ENCODE measurements around the gene UIMC1.

DNA sequence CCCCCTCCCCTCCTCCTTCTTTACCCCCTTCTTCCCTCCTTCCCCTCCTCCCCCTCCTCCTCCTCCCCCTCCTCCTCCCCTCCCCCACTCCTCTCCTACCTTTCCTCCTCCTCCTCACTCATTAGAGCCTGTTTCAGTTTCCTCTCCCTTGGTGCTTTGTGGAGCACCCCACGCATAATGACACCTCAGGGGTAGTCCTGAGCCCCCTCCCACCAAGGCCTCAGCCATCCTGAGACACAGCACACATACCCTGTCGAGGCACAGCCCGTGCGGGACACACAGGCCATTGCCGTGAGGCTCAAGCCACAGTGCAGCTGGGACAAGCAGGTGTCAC is 142.8 kb downstream of the UIMC1 start:
- TF ChIP-seq ZBTB48 (tag by site-specific recombination; IDR thresholded peaks at IDR 0.05) (no peak), GLI2 (tag by site-specific recombination; IDR thresholded peaks at IDR 0.05; ENCODE audit: borderline replicate concordance, low read depth) (no peak), TCF7L2 (IDR thresholded peaks at IDR 0.05; ENCODE audit: borderline replicate concordance, low read depth, low read length) (no peak)
- TF ChIP-seq, protein P1, sequence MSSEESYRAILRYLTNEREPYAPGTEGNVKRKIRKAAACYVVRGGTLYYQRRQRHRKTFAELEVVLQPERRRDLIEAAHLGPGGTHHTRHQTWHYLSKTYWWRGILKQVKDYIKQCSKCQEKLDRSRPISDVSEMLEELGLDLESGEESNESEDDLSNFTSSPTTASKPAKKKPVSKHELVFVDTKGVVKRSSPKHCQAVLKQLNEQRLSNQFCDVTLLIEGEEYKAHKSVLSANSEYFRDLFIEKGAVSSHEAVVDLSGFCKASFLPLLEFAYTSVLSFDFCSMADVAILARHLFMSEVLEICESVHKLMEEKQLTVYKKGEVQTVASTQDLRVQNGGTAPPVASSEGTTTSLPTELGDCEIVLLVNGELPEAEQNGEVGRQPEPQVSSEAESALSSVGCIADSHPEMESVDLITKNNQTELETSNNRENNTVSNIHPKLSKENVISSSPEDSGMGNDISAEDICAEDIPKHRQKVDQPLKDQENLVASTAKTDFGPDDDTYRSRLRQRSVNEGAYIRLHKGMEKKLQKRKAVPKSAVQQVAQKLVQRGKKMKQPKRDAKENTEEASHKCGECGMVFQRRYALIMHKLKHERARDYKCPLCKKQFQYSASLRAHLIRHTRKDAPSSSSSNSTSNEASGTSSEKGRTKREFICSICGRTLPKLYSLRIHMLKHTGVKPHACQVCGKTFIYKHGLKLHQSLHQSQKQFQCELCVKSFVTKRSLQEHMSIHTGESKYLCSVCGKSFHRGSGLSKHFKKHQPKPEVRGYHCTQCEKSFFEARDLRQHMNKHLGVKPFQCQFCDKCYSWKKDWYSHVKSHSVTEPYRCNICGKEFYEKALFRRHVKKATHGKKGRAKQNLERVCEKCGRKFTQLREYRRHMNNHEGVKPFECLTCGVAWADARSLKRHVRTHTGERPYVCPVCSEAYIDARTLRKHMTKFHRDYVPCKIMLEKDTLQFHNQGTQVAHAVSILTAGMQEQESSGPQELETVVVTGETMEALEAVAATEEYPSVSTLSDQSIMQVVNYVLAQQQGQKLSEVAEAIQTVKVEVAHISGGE (tag by site-specific recombination; conservative IDR thresholded peaks at IDR 0.05; ENCODE audit: low read depth): no peak

All from HEK293 (cell line).